AG04450 (cell line): ENCODE results near the gene ZNHIT1. TPM values are rescaled to one million over a fixed set of nuclear protein-coding genes. Genes with fewer than 3 reads are reported as not detected.
A peak's percentile ranks its signal among the peaks of the same experiment; 100 is the strongest.

ENCODE experiments used
- CTCF ChIA-PET: fragments of 300-600, 350-600 bp; formaldehyde crosslinking; extraction: SDS; loops from one replicate; lab custom pipeline; 2022; ENCODE audit warnings: antibody characterized with exemption, inconsistent platforms; lab: Charles Lee
- POLR2A ChIA-PET: fragments of 350-600 bp; formaldehyde crosslinking; extraction: SDS; loops from one replicate; lab custom pipeline; 2021; ENCODE audit warnings: antibody characterized with exemption, inconsistent platforms; lab: Yijun Ruan, JAX
- DNase-seq: peaks from one replicate; pipeline ENCODE4 v3.0.0-alpha.2; 2011; ENCODE audit warnings: low read depth, low spot score
- H3K27ac ChIP-seq: one replicate; pipeline ENCODE4 v1.5.1; 2012; ENCODE audit warnings: low read depth, low read length, control low read depth
- H3K27me3 ChIP-seq: one replicate; pipeline ENCODE4 v1.6.0; 2012; ENCODE audit warnings: low read length; ENCODE audit not compliant: control insufficient read depth, insufficient read depth
- H3K4me3 ChIP-seq: 2 replicates; pipeline ENCODE4 v1.5.1; 2011; ENCODE audit warnings: mild to moderate bottlenecking, low read depth, low read length, control low read depth
- H3K9me3 ChIP-seq: 2 replicates; pipeline ENCODE4 v1.5.1; 2012; ENCODE audit warnings: low read length; ENCODE audit not compliant: control insufficient read depth, insufficient read depth
- polyA plus RNA-seq: library from polyadenylated mRNA; depleted of rRNA; stranded (reverse); fragments of >200 nt; gene quantifications from 2 replicates; pipeline ENCODE4 v1.2.3, GENCODE V29; 2011
- TF ChIP-seq, protein P1 (sequence below): IDR thresholded peaks from 2 replicates; pipeline ENCODE4 v1.5.1; 2011; ENCODE audit warnings: low read depth, low read length, control low read depth, inconsistent platforms

Gene ZNHIT1
- polyA plus RNA-seq, 1 experiment: 36.0 TPM

- Histone ChIP-seq H3K27me3 (no peaks in the 10 kb centered on the region), H3K9me3 (no peaks in the 10 kb centered on the region; the same call in 1 of the 2 replicates), H3K4me3 (peak overlapping the region; percentile 92), H3K27ac (no peak overlapping the region)
- no peak for DNase-seq
- ChIA-PET POLR2A (interaction anchor here (0.6 to 2.5 kb wide), 14 partner anchors 15 to 452 kb away, joined by 3 to 13 read pairs (median 4); partner anchors contain the start of genes IFT22, SERPINE1, TRIM56 and UFSP1), CTCF (interaction anchor here (0.7 to 2.3 kb wide), 15 partner anchors 9 to 328 kb away, joined by 3 to 26 read pairs (median 4); partner anchors contain the start of gene FIS1)
- TF ChIP-seq, protein P1, sequence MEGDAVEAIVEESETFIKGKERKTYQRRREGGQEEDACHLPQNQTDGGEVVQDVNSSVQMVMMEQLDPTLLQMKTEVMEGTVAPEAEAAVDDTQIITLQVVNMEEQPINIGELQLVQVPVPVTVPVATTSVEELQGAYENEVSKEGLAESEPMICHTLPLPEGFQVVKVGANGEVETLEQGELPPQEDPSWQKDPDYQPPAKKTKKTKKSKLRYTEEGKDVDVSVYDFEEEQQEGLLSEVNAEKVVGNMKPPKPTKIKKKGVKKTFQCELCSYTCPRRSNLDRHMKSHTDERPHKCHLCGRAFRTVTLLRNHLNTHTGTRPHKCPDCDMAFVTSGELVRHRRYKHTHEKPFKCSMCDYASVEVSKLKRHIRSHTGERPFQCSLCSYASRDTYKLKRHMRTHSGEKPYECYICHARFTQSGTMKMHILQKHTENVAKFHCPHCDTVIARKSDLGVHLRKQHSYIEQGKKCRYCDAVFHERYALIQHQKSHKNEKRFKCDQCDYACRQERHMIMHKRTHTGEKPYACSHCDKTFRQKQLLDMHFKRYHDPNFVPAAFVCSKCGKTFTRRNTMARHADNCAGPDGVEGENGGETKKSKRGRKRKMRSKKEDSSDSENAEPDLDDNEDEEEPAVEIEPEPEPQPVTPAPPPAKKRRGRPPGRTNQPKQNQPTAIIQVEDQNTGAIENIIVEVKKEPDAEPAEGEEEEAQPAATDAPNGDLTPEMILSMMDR: no peak
Observed at GRCh38 chr7:101218236-101219125, 516 bp downstream of the ZNHIT1 start.

DNA sequence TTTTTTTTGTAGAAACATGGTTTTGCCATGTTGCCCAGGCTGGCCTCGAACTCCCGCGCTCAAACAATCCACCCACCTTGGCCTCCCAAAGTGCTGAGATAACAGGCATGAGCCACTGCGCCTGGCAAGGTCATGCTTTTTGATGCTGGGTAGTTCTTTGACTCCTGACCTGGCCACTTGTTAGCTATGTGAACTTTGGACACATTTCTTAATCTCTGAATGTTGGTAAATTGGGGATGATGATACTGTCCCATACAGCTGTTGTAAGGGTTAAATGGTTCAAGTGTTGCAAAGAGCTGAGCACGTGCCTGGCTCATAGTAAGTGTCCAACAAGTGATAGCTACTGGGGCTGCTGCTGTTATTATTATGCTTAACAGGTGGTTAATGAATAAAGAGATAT, 2.3 kb downstream of the ZNHIT1 start:
- ChIA-PET POLR2A (no interaction called here), CTCF (interaction anchor here (1.1 to 2.6 kb wide), 3 partner anchors 24 to 76 kb away, joined by 3 to 9 read pairs (median 5); no protein-coding TSS in a partner anchor)
- Histone ChIP-seq H3K9me3 (no peaks in the 10 kb centered on the region; the same call in 1 of the 2 replicates), H3K4me3 (no peak overlapping the region), H3K27me3 (no peaks in the 10 kb centered on the region), H3K27ac (no peak overlapping the region)
- TF ChIP-seq, protein P1: no peak
- DNase-seq: no peak

GRCh38 chr7:101222275-101222830, 4.4 kb downstream of the ZNHIT1 start:
- no peaks in the 10 kb centered on the region for H3K27me3 ChIP-seq
- ChIA-PET POLR2A (no interaction called here), CTCF (interaction anchor here (0.6 to 1.4 kb wide), 2 partner anchors 28 to 30 kb away, joined by 6 to 7 read pairs; no protein-coding TSS in a partner anchor)
- H3K4me3 ChIP-seq: no peak overlapping the region
- H3K9me3 ChIP-seq: no peaks in the 10 kb centered on the region; the same call in 1 of the 2 replicates
- TF ChIP-seq, protein P1: no peak
- no peak overlapping the region for H3K27ac ChIP-seq
- DNase-seq: no peak

- ChIA-PET CTCF (no interaction called here), POLR2A (interaction anchor here (0.7 kb wide), 1 partner anchor 20 kb away, joined by 3 read pairs; no protein-coding TSS in a partner anchor)
- H3K4me3 ChIP-seq: no peak overlapping the region
- H3K9me3 ChIP-seq: no peaks in the 10 kb centered on the region; the same call in 1 of the 2 replicates
- H3K27me3 ChIP-seq: no peaks in the 10 kb centered on the region
- no peak for DNase-seq
- TF ChIP-seq, protein P1: no peak
- H3K27ac ChIP-seq: no peak overlapping the region
Observed at GRCh38 chr7:101223528-101223927, 5.6 kb downstream of the ZNHIT1 start.
